ENCODE results near the gene PCARE. TPM values are rescaled to one million over a fixed set of nuclear protein-coding genes. Genes with fewer than 3 reads are reported as not detected.

Gene PCARE
- polyA plus RNA-seq, 1 donor from 2014 or later, result not detected

- H3K9me3 ChIP-seq (ENCODE audit: low read length), result no peaks in the 10 kb centered on the region
- no peak overlapping the region for H3K4me2 ChIP-seq (ENCODE audit: low read length)
- H3K27ac ChIP-seq (ENCODE audit: low read length), result no peak overlapping the region
- no peaks in the 10 kb centered on the region for H3K79me2 ChIP-seq (replicated peaks; ENCODE audit: insufficient read depth, low read length)
- no peak overlapping the region for H3K4me3 ChIP-seq (ENCODE audit: low read length)
- no peaks in the 10 kb centered on the region for H3K36me3 ChIP-seq (ENCODE audit: insufficient read depth, low read length)
- no peak overlapping the region for H2AFZ ChIP-seq (ENCODE audit: low read depth, low read length)
- no peaks in the 10 kb centered on the region for H3K27me3 ChIP-seq (ENCODE audit: insufficient read depth, low read depth, low read length)
- no peaks in the 10 kb centered on the region for H4K20me1 ChIP-seq (ENCODE audit: insufficient read depth)
- H3K9ac ChIP-seq (ENCODE audit: low read length), result no peak overlapping the region
- TF ChIP-seq EP300 (conservative IDR thresholded peaks at IDR 0.05; ENCODE audit: poor library complexity, severe bottlenecking) (no peak), TAF1 (IDR thresholded peaks at IDR 0.05; ENCODE audit: low read depth) (no peak), SMC3 (conservative IDR thresholded peaks at IDR 0.05; ENCODE audit: poor library complexity) (no peak), RAD21 (conservative IDR thresholded peaks at IDR 0.05) (no peak), REST (IDR thresholded peaks at IDR 0.05; ENCODE audit: borderline replicate concordance) (no peak), EZH2 (IDR thresholded peaks at IDR 0.05; ENCODE audit: borderline replicate concordance, insufficient read depth, low read length, poor library complexity, severe bottlenecking) (no peak), POLR2AphosphoS5 (IDR thresholded peaks at IDR 0.05) (no peak), MXI1 (conservative IDR thresholded peaks at IDR 0.05; ENCODE audit: poor library complexity, severe bottlenecking) (no peak), CTCF (IDR thresholded peaks at IDR 0.05; ENCODE audit: poor library complexity, severe bottlenecking) (no peak)
- H3F3A ChIP-seq (ENCODE audit: insufficient read depth, low read length, poor library complexity, severe bottlenecking), result no peaks in the 10 kb centered on the region
- no peaks in the 10 kb centered on the region for H3K9me2 ChIP-seq (ENCODE audit: insufficient read depth, low read length)
These were observed 8.6 kb upstream of the PCARE start for GRCh38 chr2:29082804-29083495.

- Histone ChIP-seq H3K36me3 (ENCODE audit: insufficient read depth, low read length) (no peaks in the 10 kb centered on the region), H3K4me2 (ENCODE audit: low read length) (no peak overlapping the region), H3F3A (ENCODE audit: insufficient read depth, low read length, poor library complexity, severe bottlenecking) (no peaks in the 10 kb centered on the region), H2AFZ (ENCODE audit: low read depth, low read length) (no peak overlapping the region), H3K9me2 (ENCODE audit: insufficient read depth, low read length) (no peaks in the 10 kb centered on the region), H3K79me2 (replicated peaks; ENCODE audit: insufficient read depth, low read length) (no peaks in the 10 kb centered on the region), H4K20me1 (ENCODE audit: insufficient read depth) (no peaks in the 10 kb centered on the region), H3K9ac (ENCODE audit: low read length) (no peak overlapping the region), H3K9me3 (ENCODE audit: low read length) (no peaks in the 10 kb centered on the region), H3K4me3 (ENCODE audit: low read length) (no peak overlapping the region), H3K27ac (ENCODE audit: low read length) (no peak overlapping the region), H3K27me3 (ENCODE audit: insufficient read depth, low read depth, low read length) (no peaks in the 10 kb centered on the region)
- TF ChIP-seq RAD21 (conservative IDR thresholded peaks at IDR 0.05) (no peak), MXI1 (conservative IDR thresholded peaks at IDR 0.05; ENCODE audit: poor library complexity, severe bottlenecking) (no peak), POLR2AphosphoS5 (IDR thresholded peaks at IDR 0.05) (no peak), CTCF (IDR thresholded peaks at IDR 0.05; ENCODE audit: poor library complexity, severe bottlenecking) (no peak), SMC3 (conservative IDR thresholded peaks at IDR 0.05; ENCODE audit: poor library complexity) (no peak), EP300 (conservative IDR thresholded peaks at IDR 0.05; ENCODE audit: poor library complexity, severe bottlenecking) (no peak), EZH2 (IDR thresholded peaks at IDR 0.05; ENCODE audit: borderline replicate concordance, insufficient read depth, low read length, poor library complexity, severe bottlenecking) (no peak), TAF1 (IDR thresholded peaks at IDR 0.05; ENCODE audit: low read depth) (no peak)
These were observed 6.8 kb upstream of the PCARE start for GRCh38 chr2:29080886-29081743.

All from neural cell (in vitro differentiated cells).